Large intestine (tissue), 3 donors: ENCODE data around the gene TAF4. TPM values are rescaled to one million over a fixed set of nuclear protein-coding genes. Genes with fewer than 3 reads are reported as not detected.

Experiments
- DNase-seq, 2 donors: peaks; one replicate each; pipeline versions ENCODE4 v3.0.0 to v3.0.0-alpha.2; 2013
- H3K27ac ChIP-seq: one replicate; pipeline ENCODE4 v1.5.1; 2013; ENCODE audit warnings: low read length
- H3K27me3 ChIP-seq: 2 replicates; pipeline ENCODE4 v1.6.1; 2013; ENCODE audit warnings: low read length; ENCODE audit not compliant: control insufficient read depth, insufficient read depth
- H3K36me3 ChIP-seq: 2 replicates; pipeline ENCODE4 v1.6.1; 2013; ENCODE audit warnings: low read length; ENCODE audit not compliant: control insufficient read depth, insufficient read depth
- H3K4me1 ChIP-seq: one replicate; pipeline ENCODE4 v1.6.1; 2013; ENCODE audit warnings: low read length; ENCODE audit not compliant: control insufficient read depth, insufficient read depth
- H3K4me3 ChIP-seq: one replicate; pipeline ENCODE4 v1.5.1; 2013; ENCODE audit warnings: low read length
- H3K9me3 ChIP-seq: one replicate; pipeline ENCODE4 v1.6.1; 2013; ENCODE audit warnings: mild to moderate bottlenecking, low read depth, low read length, moderate library complexity; ENCODE audit not compliant: control insufficient read depth
- WGBS: methylation state at CpG from one replicate; pipeline ENCODE4 v1.1.5; 2013; ENCODE audit warnings: low lambda C conversion rate; ENCODE audit not compliant: insufficient coverage; 5-methylcytosine and 5-hydroxymethylcytosine counted together
- polyA plus RNA-seq: library from polyadenylated mRNA; unstranded; fragments of 120-200 nt; gene quantifications from one replicate; pipeline ENCODE4 v1.2.1, GENCODE V29; 2013

The TAF4 gene
- polyA plus RNA-seq, 1 donor, result 17.4 TPM

GRCh38 chr20:62050166-62051120, 15.2 kb downstream of the TAF4 start:
- DNase-seq, result no peak
- WGBS, result 100% methylated on average over 1 of the region's 18 CpGs
- H3K9me3 ChIP-seq, result no peaks in the 10 kb centered on the region
- H3K4me3 ChIP-seq, result no peak overlapping the region
- H3K27me3 ChIP-seq, result no peaks in the 10 kb centered on the region
- H3K27ac ChIP-seq, result no peak overlapping the region
- H3K4me1 ChIP-seq, result no peaks in the 10 kb centered on the region
- peaks cover 14% of the 10 kb centered on the region for H3K36me3 ChIP-seq

GRCh38 chr20:62049342-62050165, 16.1 kb downstream of the TAF4 start:
- WGBS, result no CpG with 5 or more reads among the region's 22 CpGs
- H3K27ac ChIP-seq, result no peak overlapping the region
- H3K9me3 ChIP-seq, result no peaks in the 10 kb centered on the region
- H3K27me3 ChIP-seq, result no peaks in the 10 kb centered on the region
- H3K4me3 ChIP-seq, result no peak overlapping the region
- no peaks in the 10 kb centered on the region for H3K4me1 ChIP-seq
- no peak for DNase-seq
- H3K36me3 ChIP-seq, result peaks cover 9% of the 10 kb centered on the region

GRCh38 chr20:62048821-62049291, 16.8 kb downstream of the TAF4 start:
- WGBS, result 100% methylated on average over 4 of the region's 18 CpGs
- Histone ChIP-seq H3K4me1 (no peaks in the 10 kb centered on the region), H3K27me3 (no peaks in the 10 kb centered on the region), H3K4me3 (no peak overlapping the region), H3K9me3 (no peaks in the 10 kb centered on the region), H3K36me3 (peaks cover 8% of the 10 kb centered on the region), H3K27ac (no peak overlapping the region)
- no peak for DNase-seq

- no peaks in the 10 kb centered on the region for H3K9me3 ChIP-seq
- DNase-seq, result no peak
- H3K27ac ChIP-seq, result no peak overlapping the region
- no peaks in the 10 kb centered on the region for H3K27me3 ChIP-seq
- H3K4me3 ChIP-seq, result no peak overlapping the region
- peaks cover 3% of the 10 kb centered on the region for H3K36me3 ChIP-seq
- H3K4me1 ChIP-seq, result peaks cover 2% of the 10 kb centered on the region
- no CpG with 5 or more reads among the region's 7 CpGs for WGBS
Measured at GRCh38 chr20:62048346-62048761, 17.3 kb downstream of the TAF4 start.

- WGBS, result no CpG with 5 or more reads among the region's 24 CpGs
- Histone ChIP-seq H3K4me1 (peaks cover 2% of the 10 kb centered on the region), H3K36me3 (no peaks in the 10 kb centered on the region), H3K27ac (no peak overlapping the region), H3K4me3 (no peak overlapping the region), H3K9me3 (no peaks in the 10 kb centered on the region), H3K27me3 (no peaks in the 10 kb centered on the region)
- DNase-seq, result no peak
Measured at GRCh38 chr20:62047666-62048345, 17.9 kb downstream of the TAF4 start.

GRCh38 chr20:62046431-62046830, 19.2 kb downstream of the TAF4 start:
- H3K4me1 ChIP-seq, result peaks cover 2% of the 10 kb centered on the region
- no peaks in the 10 kb centered on the region for H3K9me3 ChIP-seq
- no peak for DNase-seq
- no peaks in the 10 kb centered on the region for H3K36me3 ChIP-seq
- WGBS, result no CpG with 5 or more reads among the region's 15 CpGs
- no peak overlapping the region for H3K4me3 ChIP-seq
- H3K27ac ChIP-seq, result no peak overlapping the region
- no peaks in the 10 kb centered on the region for H3K27me3 ChIP-seq

- H3K36me3 ChIP-seq, result no peaks in the 10 kb centered on the region
- no CpG with 5 or more reads among the region's 22 CpGs for WGBS
- peaks cover 2% of the 10 kb centered on the region for H3K4me1 ChIP-seq
- H3K9me3 ChIP-seq, result no peaks in the 10 kb centered on the region
- H3K4me3 ChIP-seq, result no peak overlapping the region
- DNase-seq, result no peak
- no peak overlapping the region for H3K27ac ChIP-seq
- no peaks in the 10 kb centered on the region for H3K27me3 ChIP-seq
Measured at GRCh38 chr20:62045529-62046285, 20.0 kb downstream of the TAF4 start.

- H3K27me3 ChIP-seq, result no peaks in the 10 kb centered on the region
- peaks cover 2% of the 10 kb centered on the region for H3K4me1 ChIP-seq
- no CpG with 5 or more reads among the region's 20 CpGs for WGBS
- no peak overlapping the region for H3K4me3 ChIP-seq
- no peak for DNase-seq
- no peak overlapping the region for H3K27ac ChIP-seq
- no peaks in the 10 kb centered on the region for H3K36me3 ChIP-seq
- no peaks in the 10 kb centered on the region for H3K9me3 ChIP-seq
Measured at GRCh38 chr20:62045118-62045517, 20.6 kb downstream of the TAF4 start.

GRCh38 chr20:62044631-62045030, 21.1 kb downstream of the TAF4 start:
- Histone ChIP-seq H3K4me3 (no peak overlapping the region), H3K27ac (no peak overlapping the region), H3K9me3 (no peaks in the 10 kb centered on the region), H3K36me3 (no peaks in the 10 kb centered on the region), H3K4me1 (peaks cover 2% of the 10 kb centered on the region), H3K27me3 (no peaks in the 10 kb centered on the region)
- WGBS, result 40% methylated on average over 2 of the region's 6 CpGs
- DNase-seq, result no peak
